Small intestine (tissue), 7 donors: ENCODE data around the gene ASCL2. TPM values are rescaled to one million over a fixed set of nuclear protein-coding genes. Genes with fewer than 3 reads are reported as not detected.

Source experiments
- DNase-seq, 2 donors: peaks; one replicate each; pipeline versions ENCODE4 v3.0.0 to v3.0.0-alpha.2; 2013
- FAIRE-seq: peaks from 2 replicates; lab custom pipeline; 2012; peaks lifted over from hg19 to GRCh38; lab: Jason Lieb, UNC
- H3K27ac ChIP-seq, 3 donors: one replicate each; pipeline ENCODE4 v1.5.1; 2013; ENCODE audit warnings: low read length in 2 of 3, mild to moderate bottlenecking in 2 of 3, control low read depth in 1 of 3, inconsistent platforms in 1 of 3, low read depth in 1 of 3, moderate library complexity in 1 of 3
- H3K27me3 ChIP-seq, 3 donors: one replicate each; pipeline ENCODE4 v1.6.1; 2013; ENCODE audit warnings: low read length in 3 of 3, inconsistent platforms in 1 of 3; ENCODE audit not compliant: control insufficient read depth in 3 of 3, insufficient read depth in 3 of 3
- H3K36me3 ChIP-seq, 3 donors: one replicate each; pipeline ENCODE4 v1.6.1; 2013; ENCODE audit warnings: low read length in 3 of 3, inconsistent platforms in 1 of 3, low read depth in 1 of 3, mild to moderate bottlenecking in 1 of 3, moderate library complexity in 1 of 3; ENCODE audit not compliant: control insufficient read depth in 3 of 3, insufficient read depth in 2 of 3
- H3K4me1 ChIP-seq, 3 donors: one replicate each; pipeline ENCODE4 v1.6.1; 2013; ENCODE audit warnings: low read length in 2 of 3, inconsistent platforms in 1 of 3, low read depth in 1 of 3, mild to moderate bottlenecking in 1 of 3, moderate library complexity in 1 of 3; ENCODE audit not compliant: control insufficient read depth in 3 of 3, insufficient read depth in 2 of 3
- H3K4me3 ChIP-seq, 3 donors: one replicate each; pipeline ENCODE4 v1.5.1; 2013; ENCODE audit warnings: low read length in 3 of 3, control low read depth in 1 of 3, inconsistent platforms in 1 of 3, low read depth in 1 of 3, mild to moderate bottlenecking in 1 of 3, moderate library complexity in 1 of 3
- H3K9me3 ChIP-seq, 2 donors: one replicate each; pipeline ENCODE4 v1.6.1; 2013; ENCODE audit warnings: low read depth in 1 of 2, low read length in 1 of 2; ENCODE audit not compliant: control insufficient read depth in 2 of 2, insufficient read depth in 1 of 2
- WGBS, 3 donors: extraction: QIAGEN DNeasy Blood & Tissue Kit; methylation state at CpG; one replicate each; pipeline ENCODE4 v1.1.7; 2013; 5-methylcytosine and 5-hydroxymethylcytosine counted together
- polyA plus RNA-seq, 4 donors: library from polyadenylated mRNA; stranded (reverse) in 3 of 4; unstranded in 1 of 4; fragments of 200-250 nt in 3 of 4; fragments of 120-200 nt in 1 of 4; gene quantifications; one replicate each; pipeline versions ENCODE4 v1.2.1 to v1.2.3, GENCODE V29; 2013
- donor health status: healthy with polysubstance abuse.
- donor health status: control.
- donor health status: control.
- donor health status: Bipolar disorder and iron deficiency.
- donor health status: healthy.

Gene ASCL2
- polyA plus RNA-seq, 4 donors, result 0.89 to 16.5 (median 9.4) TPM

- 43 to 58% (median 48%) methylated on average over 16 of the region's 16 CpGs for WGBS, 3 donors
- H3K27ac ChIP-seq, result peak within 1 kb of the TSS; percentile 17 to 95 (median 77)
- no peak for FAIRE-seq
- peaks cover 0 to 76% (median 0%) of the 10 kb centered on the region in 3 donors for H3K4me1 ChIP-seq
- DNase-seq, result peak; percentile 18 to 58
- H3K4me3 ChIP-seq, result peak within 1 kb of the TSS in 1 of 3 donors; percentile 20
- no peaks in the 10 kb centered on the region for H3K9me3 ChIP-seq
- H3K27me3 ChIP-seq, result no peaks in the 10 kb centered on the region
- peaks cover 0 to 10% (median 0%) of the 10 kb centered on the region in 3 donors for H3K36me3 ChIP-seq
Measured at GRCh38 chr11:2301631-2302305, 31.4 kb upstream of the ASCL2 start, which contains the start of the genes C11orf21 and TSPAN32. Gene C11orf21, minus strand, starts transcription at chr11:2301918. Its CDS starts 110 bp downstream, at chr11:2301808. Gene TSPAN32, plus strand, starts transcription at chr11:2302013. Its CDS starts 137 bp downstream, at chr11:2302150.

- H3K4me1 ChIP-seq, result peaks cover 0 to 72% (median 0%) of the 10 kb centered on the region in 3 donors
- H3K27me3 ChIP-seq, result no peaks in the 10 kb centered on the region
- H3K4me3 ChIP-seq, result peak overlapping the region in 1 of 3 donors; percentile 4
- H3K27ac ChIP-seq, result peak overlapping the region in 1 of 3 donors; percentile 77
- DNase-seq, result no peak
- no peak for FAIRE-seq
- no peaks in the 10 kb centered on the region for H3K9me3 ChIP-seq
- 57 to 73% (median 65%) methylated on average over 24 of the region's 24 CpGs for WGBS, 3 donors
- H3K36me3 ChIP-seq, result peaks cover 0 to 10% (median 0%) of the 10 kb centered on the region in 3 donors
Measured at GRCh38 chr11:2300936-2301630, 30.7 kb upstream of the ASCL2 start.

- DNase-seq (no peak), FAIRE-seq (no peak)
- peak overlapping the region in 1 of 3 donors; percentile 44 for H3K27ac ChIP-seq
- 61 to 68% (median 64%) methylated on average over 15 to 19 of the region's 19 CpGs for WGBS, 3 donors
- H3K36me3 ChIP-seq, result peaks cover 0 to 7% (median 0%) of the 10 kb centered on the region in 3 donors
- H3K4me3 ChIP-seq, result no peak overlapping the region
- H3K4me1 ChIP-seq, result peaks cover 0 to 65% (median 0%) of the 10 kb centered on the region in 3 donors
- H3K9me3 ChIP-seq, result no peaks in the 10 kb centered on the region
- no peaks in the 10 kb centered on the region for H3K27me3 ChIP-seq
Measured at GRCh38 chr11:2300290-2300935, 30.0 kb upstream of the ASCL2 start.

GRCh38 chr11:2299773-2300172 lies 29.4 kb upstream of the ASCL2 start:
- no peaks in the 10 kb centered on the region for H3K9me3 ChIP-seq
- H3K27me3 ChIP-seq, result no peaks in the 10 kb centered on the region
- H3K4me1 ChIP-seq, result peaks cover 0 to 59% (median 0%) of the 10 kb centered on the region in 3 donors
- peaks cover 0 to 3% (median 0%) of the 10 kb centered on the region in 3 donors for H3K36me3 ChIP-seq
- WGBS, 3 donors, result 69 to 81% (median 79%) methylated on average over 10 of the region's 10 CpGs
- no peak overlapping the region for H3K4me3 ChIP-seq
- FAIRE-seq, result no peak
- DNase-seq, result no peak
- H3K27ac ChIP-seq, result no peak overlapping the region

GRCh38 chr11:2298795-2299761 lies 28.7 kb upstream of the ASCL2 start:
- Histone ChIP-seq H3K4me3 (no peak overlapping the region), H3K27ac (peak overlapping the region in 1 of 3 donors; percentile 28), H3K9me3 (no peaks in the 10 kb centered on the region), H3K36me3 (peaks cover 0 to 3% (median 0%) of the 10 kb centered on the region in 3 donors), H3K27me3 (no peaks in the 10 kb centered on the region), H3K4me1 (peaks cover 0 to 52% (median 0%) of the 10 kb centered on the region in 3 donors)
- DNase-seq, result peak; percentile 38 to 78
- FAIRE-seq, result no peak
- 31 to 62% (median 50%) methylated on average over 17 to 18 of the region's 18 CpGs for WGBS, 3 donors

- Histone ChIP-seq H3K4me1 (peaks cover 0 to 43% (median 0%) of the 10 kb centered on the region in 3 donors), H3K9me3 (no peaks in the 10 kb centered on the region), H3K36me3 (peaks cover 0 to 3% (median 0%) of the 10 kb centered on the region in 3 donors), H3K27ac (no peak overlapping the region), H3K27me3 (no peaks in the 10 kb centered on the region), H3K4me3 (no peak overlapping the region)
- DNase-seq (no peak), FAIRE-seq (no peak)
- 81 to 89% (median 86%) methylated on average over 14 of the region's 14 CpGs for WGBS, 3 donors
Measured at GRCh38 chr11:2298131-2298794, 27.9 kb upstream of the ASCL2 start.

- FAIRE-seq (no peak), DNase-seq (no peak)
- no peaks in the 10 kb centered on the region for H3K9me3 ChIP-seq
- peaks cover 0 to 37% (median 0%) of the 10 kb centered on the region in 3 donors for H3K4me1 ChIP-seq
- H3K4me3 ChIP-seq, result no peak overlapping the region
- peaks cover 0 to 3% (median 0%) of the 10 kb centered on the region in 3 donors for H3K36me3 ChIP-seq
- H3K27ac ChIP-seq, result no peak overlapping the region
- 68 to 88% (median 80%) methylated on average over 1 of the region's 1 CpG for WGBS, 3 donors
- no peaks in the 10 kb centered on the region for H3K27me3 ChIP-seq
Measured at GRCh38 chr11:2297623-2298030, 27.2 kb upstream of the ASCL2 start.
